ENCODE results near the gene ANKRD31.

DNA sequence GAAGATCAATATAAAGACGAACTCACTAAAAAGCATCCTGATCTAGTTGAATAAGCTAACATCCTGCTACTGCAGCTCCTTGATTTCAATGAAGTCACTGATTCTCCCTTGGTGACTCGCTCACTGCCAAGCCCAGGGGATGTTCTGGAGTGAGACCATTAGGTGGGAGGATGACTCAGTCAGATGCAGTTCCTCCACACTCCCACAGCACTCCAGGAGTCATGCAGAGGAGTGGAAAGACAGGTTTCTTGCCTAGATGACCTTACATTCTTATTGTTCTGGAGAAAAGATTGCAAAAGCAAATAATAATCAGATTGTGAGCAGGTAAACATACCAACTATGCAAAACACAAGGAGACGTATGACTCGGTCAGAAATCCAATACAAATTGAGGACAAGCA is 199.6 kb downstream of the ANKRD31 start:
- TF ChIP-seq CTCF (IDR thresholded peaks at IDR 0.05) (no peak), ZFX (IDR thresholded peaks at IDR 0.05; ENCODE audit: borderline replicate concordance) (no peak)
